ENCODE data around the gene UNC13A. TPM values are rescaled to one million over a fixed set of nuclear protein-coding genes. Genes with fewer than 3 reads are reported as not detected.

The UNC13A gene
- total and polyA plus RNA-seq, 3 donors from 2014 or later, result 1.2 to 3.2 (median 2.6) TPM

- WGBS, 2 donors, result 8 to 15% methylated on average over 11 of the region's 11 CpGs
- H3K27me3 ChIP-seq, result no peaks in the 10 kb centered on the region
- TF ChIP-seq POLR2A (IDR thresholded peaks at IDR 0.05) (no peak), CTCF (IDR thresholded peaks at IDR 0.05) (no peak)
- H3K4me3 ChIP-seq, result peak overlapping the region in 1 of 2 donors; percentile 10
- no peak overlapping the region for H3K27ac ChIP-seq
- intact Hi-C loops (cut with DNase I; ENCODE audit: low total_unique reads), result no loop called here
- H3K4me1 ChIP-seq, result no peaks in the 10 kb centered on the region
- DNase-seq, result no peak
- no peaks in the 10 kb centered on the region for H3K36me3 ChIP-seq (ENCODE audit: low read depth, missing control alignments)
- no peaks in the 10 kb centered on the region for H3K9me3 ChIP-seq
Observed at GRCh38 chr19:17616686-17616960, 71.5 kb downstream of the UNC13A start.

- no peak for DNase-seq
- intact Hi-C loops (cut with DNase I; ENCODE audit: low total_unique reads), result no loop called here
- TF ChIP-seq POLR2A (IDR thresholded peaks at IDR 0.05) (no peak), CTCF (IDR thresholded peaks at IDR 0.05) (no peak)
- no peak overlapping the region for H3K27ac ChIP-seq
- peak overlapping the region in 1 of 2 donors; percentile 10 for H3K4me3 ChIP-seq
- H3K27me3 ChIP-seq, result no peaks in the 10 kb centered on the region
- H3K4me1 ChIP-seq, result no peaks in the 10 kb centered on the region
- no peaks in the 10 kb centered on the region for H3K36me3 ChIP-seq (ENCODE audit: low read depth, missing control alignments)
- H3K9me3 ChIP-seq, result no peaks in the 10 kb centered on the region
- WGBS, 2 donors, result 27 to 29% methylated on average over 27 of the region's 27 CpGs
Observed at GRCh38 chr19:17615889-17616685, 72.1 kb downstream of the UNC13A start.

- H3K9me3 ChIP-seq, result no peaks in the 10 kb centered on the region
- no peaks in the 10 kb centered on the region for H3K27me3 ChIP-seq
- no peak overlapping the region for H3K27ac ChIP-seq
- no peak for DNase-seq
- H3K4me3 ChIP-seq, result no peak overlapping the region
- TF ChIP-seq CTCF (IDR thresholded peaks at IDR 0.05) (no peak), POLR2A (IDR thresholded peaks at IDR 0.05) (no peak)
- 50 to 83% methylated on average over 2 to 12 of the region's 12 CpGs for WGBS, 2 donors
- no peaks in the 10 kb centered on the region for H3K4me1 ChIP-seq
- H3K36me3 ChIP-seq (ENCODE audit: low read depth, missing control alignments), result no peaks in the 10 kb centered on the region
- intact Hi-C loops (cut with DNase I; ENCODE audit: low total_unique reads), result no loop called here
Observed at GRCh38 chr19:17614476-17614875, 73.7 kb downstream of the UNC13A start.

DNA sequence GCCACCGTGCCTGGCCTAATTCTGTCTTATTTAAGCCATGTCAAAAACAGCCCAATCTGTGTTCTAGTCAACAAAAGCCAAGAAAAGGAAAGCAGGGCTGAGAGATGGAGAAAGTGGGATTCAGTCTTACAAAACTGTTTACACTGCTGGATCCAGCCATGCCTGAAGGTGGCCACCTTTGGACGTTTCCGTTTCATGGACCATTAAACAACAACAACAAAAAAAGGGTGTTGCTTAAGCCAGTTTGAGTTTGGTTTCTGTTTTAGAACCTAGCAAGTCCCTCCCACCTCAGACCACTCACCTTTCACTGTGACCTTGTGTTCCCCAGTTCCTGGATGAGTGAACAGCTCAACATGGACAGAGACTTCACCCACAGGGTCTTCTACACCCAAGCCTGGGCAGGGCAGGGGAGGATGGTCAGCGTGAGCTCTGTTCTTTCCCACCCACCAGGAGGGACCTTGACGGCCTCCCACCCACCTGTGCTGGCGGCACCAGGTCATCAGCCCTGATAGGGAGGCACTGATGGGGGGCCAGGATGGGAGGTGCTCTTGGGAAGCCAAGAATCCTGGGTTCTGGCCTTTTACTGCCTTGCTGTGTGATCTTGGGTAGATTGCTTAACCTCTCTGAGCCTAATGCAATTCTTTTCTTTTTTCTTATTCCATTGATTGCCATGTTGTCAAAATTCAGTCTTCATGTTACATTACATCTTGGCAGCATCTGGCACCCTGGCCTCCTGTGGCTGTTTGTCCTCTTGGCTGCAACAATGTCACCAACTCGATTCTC, 76.5 kb downstream of the UNC13A start:
- TF ChIP-seq CTCF (IDR thresholded peaks at IDR 0.05) (no peak), POLR2A (IDR thresholded peaks at IDR 0.05) (no peak)
- 70 to 81% methylated on average over 5 to 7 of the region's 7 CpGs for WGBS, 2 donors
- Histone ChIP-seq H3K27me3 (no peaks in the 10 kb centered on the region), H3K4me3 (no peak overlapping the region), H3K36me3 (ENCODE audit: low read depth, missing control alignments) (no peaks in the 10 kb centered on the region), H3K4me1 (peaks cover under 1% of the 10 kb centered on the region), H3K27ac (no peak overlapping the region), H3K9me3 (no peaks in the 10 kb centered on the region)
- intact Hi-C loops (cut with DNase I; ENCODE audit: low total_unique reads), result no loop called here
- DNase-seq, result no peak
